Testis (tissue), 3 donors: ENCODE measurements around the gene AKT1. TPM values are rescaled to one million over a fixed set of nuclear protein-coding genes. Genes with fewer than 3 reads are reported as not detected.

Source experiments
- DNase-seq: peaks from one replicate; pipeline ENCODE4 v3.0.0-alpha.2; 2019
- H3K27ac ChIP-seq, 2 donors: fragments of 200-600 bp; sonication (generic); one replicate each; pipeline ENCODE4 v1.5.1; 2019
- H3K27me3 ChIP-seq: fragments of 200-600 bp; sonication (generic); one replicate; pipeline ENCODE4 v1.5.1; 2019
- H3K36me3 ChIP-seq: fragments of 200-600 bp; sonication (generic); one replicate; pipeline ENCODE4 v1.5.1; 2017; ENCODE audit warnings: low read depth; ENCODE audit errors: missing control alignments
- H3K4me1 ChIP-seq: fragments of 200-600 bp; sonication (generic); one replicate; pipeline ENCODE4 v1.5.1; 2019
- H3K4me3 ChIP-seq, 2 donors: fragments of 200-600 bp; sonication (generic); one replicate each; pipeline ENCODE4 v1.5.1; 2017 to 2019
- H3K9me3 ChIP-seq: fragments of 200-600 bp; sonication (generic); one replicate; pipeline ENCODE4 v1.5.1; 2017
- CTCF ChIP-seq, 3 experiments: fragments of 450-650 bp in 2 of 3; fragments of 200-600 bp in 1 of 3; sonication (generic) in 1 of 3; IDR thresholded peaks; one replicate each; pipeline ENCODE4 v1.5.1; 2016 to 2019; ENCODE audit warnings: antibody characterized with exemption in 3 of 3, mild to moderate bottlenecking in 2 of 3, moderate library complexity in 1 of 3
- POLR2A ChIP-seq: fragments of 450-650 bp; IDR thresholded peaks from one replicate; pipeline ENCODE4 v1.6.1; 2017; ENCODE audit warnings: antibody characterized with exemption, mild to moderate bottlenecking, moderate library complexity
- WGBS, 2 donors: methylation state at CpG; one replicate each; pipeline ENCODE4 v1.1.5; 2018; 5-methylcytosine and 5-hydroxymethylcytosine counted together
- intact Hi-C: fragments of 100-400 bp; cut with DNase I; formaldehyde crosslinking; loops from one replicate; pipeline ENCODE4 v1.15.1; 2023; ENCODE audit warnings: low total_unique reads
- polyA plus RNA-seq: library from polyadenylated mRNA; stranded (reverse); fragments of 350-450 nt; fragmentation: Illumina TruSeq; extraction: RNeasy Lipid Tissue Mini Kit (QIAGEN cat#74804); gene quantifications from one replicate; pipeline ENCODE4 v1.2.3, GENCODE V29; 2014; ENCODE audit warnings: low read depth, low replicate concordance; ENCODE audit not compliant: insufficient read depth
- total RNA-seq, 2 donors: library from RNA; depleted of rRNA; stranded (reverse); fragments of >200 nt; gene quantifications; one replicate each; pipeline ENCODE4 v1.2.3, GENCODE V29; 2016

Gene AKT1
- total and polyA plus RNA-seq, 3 donors from 2014 or later = 68.2 to 125 (median 106) TPM

GRCh38 chr14:104792101-104792884 is 3.3 kb downstream of the AKT1 start:
- no peaks in the 10 kb centered on the region for H3K36me3 ChIP-seq
- whole genome bisulfite sequencing, 2 donors = 77 to 84% methylated on average over 21 to 22 of the region's 25 CpGs
- H3K27ac ChIP-seq = no peak overlapping the region
- DNase-seq = peak; percentile 61
- no peak overlapping the region for H3K4me3 ChIP-seq
- TF ChIP-seq POLR2A = no peak
- no peak for TF ChIP-seq CTCF (IDR thresholded peaks at IDR 0.05)
- H3K4me1 ChIP-seq = peaks cover 65% of the 10 kb centered on the region
- H3K27me3 ChIP-seq = no peaks in the 10 kb centered on the region
- intact Hi-C loops = no loop called here
- H3K9me3 ChIP-seq = no peaks in the 10 kb centered on the region

GRCh38 chr14:104791425-104791824 is 4.1 kb downstream of the AKT1 start:
- no peak overlapping the region for H3K4me3 ChIP-seq
- no peaks in the 10 kb centered on the region for H3K9me3 ChIP-seq
- 87% methylated on average over 9 of the region's 9 CpGs for WGBS, 2 donors
- no peaks in the 10 kb centered on the region for H3K27me3 ChIP-seq
- no peak overlapping the region for H3K27ac ChIP-seq
- no peaks in the 10 kb centered on the region for H3K36me3 ChIP-seq
- no peak for DNase-seq
- intact Hi-C loops = no loop called here
- TF ChIP-seq CTCF (IDR thresholded peaks at IDR 0.05) (no peak), POLR2A (no peak)
- H3K4me1 ChIP-seq = peaks cover 65% of the 10 kb centered on the region

GRCh38 chr14:104789752-104790743 is 5.5 kb downstream of the AKT1 start:
- intact Hi-C loops = no loop called here
- no peak overlapping the region for H3K4me3 ChIP-seq
- no peaks in the 10 kb centered on the region for H3K27me3 ChIP-seq
- TF ChIP-seq POLR2A (no peak), CTCF (IDR thresholded peaks at IDR 0.05) (no peak)
- H3K27ac ChIP-seq = no peak overlapping the region
- no peaks in the 10 kb centered on the region for H3K36me3 ChIP-seq
- peaks cover 67% of the 10 kb centered on the region for H3K4me1 ChIP-seq
- no peaks in the 10 kb centered on the region for H3K9me3 ChIP-seq
- 93% methylated on average over 18 to 31 of the region's 31 CpGs for WGBS, 2 donors
- no peak for DNase-seq

DNA sequence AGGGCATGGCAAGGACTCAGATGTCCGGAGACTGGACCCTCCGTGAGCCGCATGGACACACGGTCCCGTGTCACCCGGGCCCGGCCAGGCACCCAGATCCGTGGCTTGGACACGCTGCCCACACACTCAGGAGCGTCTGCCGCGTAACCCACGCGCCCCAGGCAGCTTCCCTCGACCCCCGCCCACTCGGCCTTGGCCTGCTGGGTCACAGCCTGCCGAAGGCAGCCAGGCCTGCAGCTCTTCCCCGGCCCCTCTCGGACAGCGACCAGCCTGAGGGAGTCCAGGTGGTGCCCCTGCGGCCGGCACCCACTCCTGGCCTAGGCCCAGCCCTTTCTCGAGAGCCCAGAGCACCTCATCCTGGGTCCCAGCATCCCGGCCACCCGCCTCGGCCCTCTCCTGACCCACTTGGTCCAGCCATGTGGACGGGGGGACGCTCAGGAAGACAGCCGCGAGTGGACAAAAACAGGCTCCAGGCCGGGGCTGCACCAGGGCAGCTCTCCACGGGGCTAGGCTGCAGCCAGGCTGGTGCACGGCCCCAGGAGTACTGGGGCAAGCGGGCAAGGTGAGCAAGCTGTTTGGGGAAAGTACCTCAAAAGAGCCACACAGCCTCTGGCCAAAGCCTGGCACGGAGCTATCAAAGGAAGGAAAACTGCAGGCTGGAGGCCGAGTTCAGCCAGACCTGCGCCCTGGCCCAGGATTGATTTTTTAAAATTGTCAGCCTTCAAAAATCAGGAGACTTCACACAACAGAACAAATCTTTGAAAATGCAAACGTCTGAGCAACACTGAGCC is 6.5 kb downstream of the AKT1 start:
- no peak for TF ChIP-seq POLR2A
- no peak for TF ChIP-seq CTCF (IDR thresholded peaks at IDR 0.05)
- Histone ChIP-seq H3K9me3 (no peaks in the 10 kb centered on the region), H3K27ac (no peak overlapping the region), H3K36me3 (no peaks in the 10 kb centered on the region), H3K4me3 (no peak overlapping the region), H3K27me3 (no peaks in the 10 kb centered on the region), H3K4me1 (peaks cover 60% of the 10 kb centered on the region)
- no peak for DNase-seq
- intact Hi-C loops = no loop called here
- 57 to 68% methylated on average over 5 to 24 of the region's 39 CpGs for whole genome bisulfite sequencing, 2 donors
